GM18520 (cell line): Measurements from ENCODE around the gene RNASE1.
"Not testable (repeated sequence)": the region's sequence is repeated elsewhere in the genome, so short reads cannot be mapped to it uniquely, and the experiment has no call there.

Experiments
- ATAC-seq: cut with Tn5 transposase; IDR thresholded peaks from one replicate; pipeline ENCODE4 v1.9.1; 2021; ENCODE audit not compliant: unreplicated experiment

The RNASE1 gene

DNA sequence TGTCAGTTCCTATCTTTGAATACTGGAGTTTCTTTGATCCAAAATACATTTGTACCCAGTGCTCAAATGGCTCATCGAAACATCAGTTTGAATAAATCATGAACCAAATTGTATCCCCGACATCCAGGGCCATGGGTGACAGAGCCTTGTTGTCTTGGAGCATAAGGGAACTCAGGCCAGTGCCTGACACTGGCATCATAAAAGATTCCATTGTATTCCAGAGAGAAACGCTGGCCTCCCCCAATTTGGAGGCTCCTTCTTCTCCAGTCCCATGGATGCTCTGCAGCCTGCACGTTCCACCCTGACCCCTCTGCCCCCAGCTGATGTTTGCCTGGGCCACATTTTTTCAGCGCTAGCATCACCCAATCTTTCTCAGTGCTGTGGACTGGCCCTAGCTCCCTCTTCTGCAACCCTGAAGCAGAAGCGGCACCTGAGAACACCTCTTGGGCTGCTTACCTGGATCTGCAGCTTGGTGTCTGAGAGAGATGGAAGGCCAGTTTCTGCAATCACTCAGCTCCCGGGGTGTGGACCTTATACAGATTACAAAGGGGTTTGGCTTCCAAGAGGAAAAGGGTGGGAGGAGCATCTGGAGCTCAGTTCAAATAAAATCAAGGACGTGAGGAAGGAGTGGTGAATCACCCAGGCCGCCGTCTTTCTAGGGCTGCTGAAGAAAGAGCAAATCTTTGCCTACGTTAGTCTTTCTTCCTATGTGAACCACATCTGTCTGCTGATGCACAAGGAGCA is at the start of gene RNASE1:
RNASE1 (minus strand) TSS at position 504 of the 744 bp plus-strand sequence. CDS start 776 bp downstream, outside the sequence.
- no peak for ATAC-seq

DNA sequence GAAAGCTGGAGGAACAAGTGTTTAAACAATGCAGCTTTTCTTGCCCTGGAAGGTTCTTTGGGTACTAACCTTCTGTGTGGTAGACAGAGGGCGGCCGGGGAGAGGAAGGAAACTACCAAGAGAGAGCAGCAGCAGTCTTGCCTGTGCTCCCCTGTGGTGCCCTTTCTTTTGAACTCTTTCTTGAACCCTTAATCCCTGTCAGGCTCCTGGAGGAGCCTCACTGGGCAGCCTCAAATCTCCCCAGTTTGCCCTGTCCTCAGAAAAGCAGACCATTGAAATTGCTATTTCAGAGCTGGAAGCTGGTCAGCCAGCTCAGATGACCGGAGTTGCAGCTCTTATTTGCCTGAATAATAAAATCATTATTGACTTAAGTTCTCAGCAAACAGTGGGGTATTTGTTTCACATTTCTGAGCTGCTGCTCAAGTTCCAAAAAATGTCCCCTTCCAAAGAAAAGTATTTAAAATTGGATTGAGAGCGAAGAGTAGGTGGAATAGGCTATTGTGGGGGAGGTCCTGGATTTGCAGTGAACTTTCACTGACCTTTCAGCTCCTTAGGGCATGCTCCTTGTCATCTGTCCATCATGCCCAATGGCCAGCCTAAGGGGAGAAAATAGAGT is 46.4 kb upstream of the RNASE1 start:
- ATAC-seq: no peak

DNA sequence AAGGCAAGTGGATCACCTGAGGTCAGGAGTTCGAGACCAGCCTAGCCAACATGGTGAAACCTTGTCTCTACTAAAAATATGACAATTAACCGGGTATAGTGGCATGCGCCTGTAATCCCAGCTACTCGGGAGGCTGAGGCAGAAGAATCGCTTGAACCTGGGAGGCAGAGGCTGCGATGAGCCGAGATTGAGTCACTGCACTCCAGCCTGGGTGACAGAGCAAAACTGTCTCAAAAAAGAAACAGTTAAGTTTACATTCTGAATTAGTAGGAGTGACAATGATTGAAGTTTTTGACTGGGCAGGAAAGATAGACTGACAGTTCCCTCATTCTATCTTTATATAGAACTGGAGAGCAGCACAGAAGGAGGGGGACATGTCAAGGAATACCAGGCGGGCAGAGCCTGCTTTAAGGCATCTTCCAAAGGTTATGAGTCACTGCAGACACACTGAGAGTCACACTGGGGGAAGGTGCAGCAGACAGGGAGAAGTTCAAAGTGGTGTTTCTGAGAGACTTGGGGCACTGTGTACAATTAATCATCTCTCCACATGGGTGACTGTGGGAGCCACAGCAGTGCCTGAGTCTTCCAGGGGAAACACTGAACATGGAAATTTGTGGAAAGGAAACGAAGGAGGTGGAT is 45.8 kb upstream of the RNASE1 start:
- ATAC-seq: no peak

DNA sequence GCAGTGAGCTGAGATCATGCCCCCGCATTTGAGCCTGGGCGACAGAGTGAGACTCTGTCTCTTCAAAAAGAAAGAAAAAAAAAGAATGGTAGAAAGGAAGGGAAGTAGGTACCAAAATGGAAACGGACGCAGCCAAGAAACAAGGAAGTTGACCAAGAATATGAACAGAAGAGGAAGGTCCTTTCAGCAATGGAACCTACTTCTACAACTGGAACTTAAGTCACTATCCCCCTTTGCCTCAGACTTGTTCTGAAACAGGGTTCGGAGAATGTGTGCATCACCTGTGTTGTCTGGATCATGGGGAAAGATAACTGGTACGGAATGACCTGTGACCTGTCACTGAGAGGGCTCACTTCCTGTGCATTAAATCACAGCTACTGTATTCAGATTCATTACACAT is 43.9 kb upstream of the RNASE1 start:
- ATAC-seq: no peak

DNA sequence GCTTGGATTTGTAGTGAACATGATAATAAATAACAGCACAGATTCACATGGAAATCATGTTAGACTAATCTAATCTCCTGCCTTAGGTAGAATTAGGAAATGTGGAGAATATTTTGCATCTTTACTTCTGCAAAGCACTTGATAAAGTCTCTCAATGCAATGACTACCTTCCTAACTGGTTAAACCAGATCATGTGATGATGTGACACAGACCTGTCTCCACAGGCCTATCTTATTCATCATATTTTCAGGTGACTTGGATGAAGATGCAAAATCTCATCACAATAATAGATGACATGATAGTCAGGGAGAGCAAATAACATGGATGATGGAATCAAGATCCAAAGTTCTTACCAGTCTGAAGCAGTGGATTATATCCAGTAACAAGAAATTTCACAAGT is 38.5 kb upstream of the RNASE1 start:
- ATAC-seq: no peak

DNA sequence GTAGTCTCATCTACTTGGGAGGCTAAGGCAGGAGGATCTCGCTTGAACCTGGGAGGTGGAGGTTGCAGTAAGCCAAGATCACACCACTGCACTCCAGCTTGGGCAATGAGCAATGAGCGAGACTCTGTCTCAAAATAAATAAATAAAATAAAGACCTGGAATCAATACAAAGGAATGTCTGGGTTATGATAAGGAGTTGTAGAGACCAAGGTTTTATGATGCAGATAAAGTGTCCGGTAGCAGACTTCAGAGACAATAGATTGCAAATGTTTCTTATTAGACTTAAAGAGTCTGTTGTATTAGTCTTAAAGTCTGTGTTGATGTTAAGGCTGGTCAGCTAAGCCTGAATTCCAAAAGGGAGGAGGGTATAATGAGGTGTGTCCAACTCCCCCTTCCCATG is 35.2 kb upstream of the RNASE1 start:
- ATAC-seq: no peak

DNA sequence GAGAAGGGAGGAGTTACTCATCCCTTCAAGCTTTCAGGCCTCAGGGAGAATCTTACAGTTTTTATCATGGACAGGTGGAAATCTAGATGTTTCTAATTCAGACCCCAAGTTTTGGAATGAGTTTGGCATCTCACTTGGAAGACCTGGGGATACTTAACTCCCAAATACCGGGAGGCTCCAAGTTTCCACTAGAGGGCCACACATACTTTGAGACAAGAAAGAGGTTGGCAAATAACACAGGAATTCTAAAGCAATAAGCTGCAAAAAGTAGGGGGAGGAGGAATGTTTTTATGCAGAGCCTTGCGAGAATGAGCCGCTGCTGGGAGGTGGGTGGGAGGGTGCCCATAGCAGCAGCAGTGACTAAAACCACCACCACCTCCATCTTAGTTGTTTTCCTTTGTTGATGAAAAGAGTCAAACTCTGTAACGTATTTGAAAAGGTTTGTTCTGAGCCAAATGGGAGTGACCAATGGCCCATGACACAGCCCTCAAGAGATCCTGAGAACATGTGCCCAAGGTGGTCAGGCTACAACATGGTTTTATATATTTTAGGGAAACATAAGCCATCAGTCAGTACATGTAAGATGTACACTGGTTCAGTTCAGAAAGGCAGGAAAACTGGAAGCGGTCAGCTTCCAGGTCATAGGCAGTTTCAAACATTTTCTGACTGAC is 34.2 kb upstream of the RNASE1 start:
- ATAC-seq: no peak

DNA sequence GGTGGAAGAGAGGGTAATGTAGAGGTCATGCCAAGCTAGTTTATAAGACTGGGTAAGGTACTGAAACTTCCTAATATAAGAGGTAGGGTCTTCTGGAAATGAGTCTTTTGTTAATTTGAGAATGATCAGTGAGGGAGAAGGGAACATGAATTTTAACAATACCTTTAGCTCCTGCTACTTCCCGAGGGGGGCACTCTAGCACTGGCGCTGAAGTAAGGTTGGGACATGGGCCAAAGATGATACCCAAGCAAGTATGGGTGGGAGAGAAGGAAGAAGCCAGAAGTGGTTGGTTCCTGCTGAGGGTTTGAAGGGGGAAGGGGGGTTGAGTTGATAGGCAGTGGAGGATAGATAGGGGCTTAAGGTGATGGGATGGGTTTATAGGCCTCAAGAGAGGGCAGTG is 32.3 kb upstream of the RNASE1 start:
- no peak for ATAC-seq

DNA sequence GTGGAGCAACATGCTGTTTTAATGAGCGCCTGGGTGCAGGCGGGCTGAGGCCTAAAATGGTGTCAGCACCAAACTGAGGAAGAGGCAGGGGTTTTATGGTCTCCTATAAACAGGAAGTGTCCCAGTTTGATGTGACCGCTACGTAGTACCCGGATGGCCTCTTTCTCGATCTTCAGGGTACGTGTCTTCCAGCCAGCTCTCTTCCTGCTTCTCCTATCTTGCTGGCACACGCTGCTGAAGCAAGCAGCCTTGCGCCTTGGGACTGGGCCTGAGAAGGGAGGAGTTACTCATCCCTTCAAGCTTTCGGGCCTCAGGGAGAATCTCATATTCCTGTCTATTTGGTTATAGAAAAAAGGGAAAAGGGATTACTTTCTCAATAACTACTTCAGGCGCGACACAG is 28.2 kb upstream of the RNASE1 start:
- ATAC-seq: no peak

DNA sequence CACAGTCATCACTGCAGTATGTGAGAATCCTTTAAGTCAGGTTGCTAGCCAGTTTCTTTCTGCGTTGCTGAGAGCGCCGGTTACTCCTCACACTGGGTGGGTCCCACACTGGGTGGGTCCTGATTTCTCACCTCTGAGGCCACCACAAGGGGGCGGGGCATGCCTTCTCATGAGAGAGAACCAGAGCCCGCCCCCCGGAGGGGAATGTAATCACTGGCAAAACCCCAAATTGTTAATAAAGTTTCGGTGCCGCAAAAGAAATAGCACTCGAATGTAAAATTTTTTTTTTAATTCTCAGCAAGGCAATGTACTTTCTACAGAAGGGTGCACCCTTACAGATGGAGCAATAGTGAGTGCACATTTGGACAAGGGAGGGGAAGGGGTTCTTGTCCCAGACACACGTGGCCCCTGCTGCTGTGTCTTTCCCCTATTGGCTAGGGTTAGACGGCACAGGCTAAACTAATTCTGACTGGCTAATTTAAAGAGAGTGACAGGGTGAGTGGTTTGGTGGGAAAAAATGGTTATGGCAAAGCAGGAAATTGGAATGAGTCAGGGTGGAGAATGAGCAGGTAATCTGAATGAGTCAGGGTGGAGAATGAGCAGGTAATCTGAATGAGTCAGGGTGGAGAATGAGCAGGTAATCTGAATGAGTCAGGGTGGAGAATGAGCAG is 25.5 kb upstream of the RNASE1 start:
- not testable (repeated sequence) for ATAC-seq

DNA sequence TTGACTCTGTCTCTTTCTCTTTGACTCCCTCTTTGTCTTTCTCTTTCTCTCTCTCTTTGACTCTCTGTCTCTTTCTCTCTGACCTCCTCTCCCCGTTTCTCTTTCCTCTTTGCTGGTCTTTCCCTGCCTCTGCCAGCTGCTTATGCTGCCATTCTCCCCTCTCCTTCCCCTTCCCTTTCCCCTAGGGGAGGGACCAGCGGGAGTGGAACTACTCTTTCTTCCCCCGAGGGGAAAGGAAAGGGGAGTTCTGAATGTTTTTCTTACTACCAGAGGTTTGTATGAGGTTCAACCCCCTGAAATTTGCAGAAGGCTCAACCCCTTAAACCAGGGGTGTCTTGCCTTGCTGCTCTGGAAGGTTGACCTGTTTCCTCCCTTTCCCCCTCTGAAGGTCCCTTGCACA is 24.7 kb upstream of the RNASE1 start:
- no peak for ATAC-seq

DNA sequence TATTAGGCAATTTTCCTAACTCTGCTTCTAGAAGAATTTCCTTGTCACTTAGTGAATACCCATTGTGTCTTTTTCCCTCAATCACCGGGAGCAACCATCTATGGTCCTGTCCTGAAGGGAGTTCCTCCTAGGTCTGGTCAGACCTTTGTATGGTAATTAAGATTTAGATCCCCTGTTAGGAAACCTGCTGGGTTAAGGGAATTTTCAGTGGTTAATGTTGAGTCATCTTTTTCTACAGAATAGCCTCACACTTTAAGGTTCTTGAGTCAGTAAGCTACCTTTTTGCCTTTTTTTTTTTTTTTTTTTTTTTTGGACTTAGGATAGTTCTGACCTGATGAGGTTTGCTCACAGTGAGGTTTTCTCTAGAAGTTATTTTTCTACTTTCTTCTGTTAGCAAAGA is 24.0 kb upstream of the RNASE1 start:
- not testable (repeated sequence) for ATAC-seq

DNA sequence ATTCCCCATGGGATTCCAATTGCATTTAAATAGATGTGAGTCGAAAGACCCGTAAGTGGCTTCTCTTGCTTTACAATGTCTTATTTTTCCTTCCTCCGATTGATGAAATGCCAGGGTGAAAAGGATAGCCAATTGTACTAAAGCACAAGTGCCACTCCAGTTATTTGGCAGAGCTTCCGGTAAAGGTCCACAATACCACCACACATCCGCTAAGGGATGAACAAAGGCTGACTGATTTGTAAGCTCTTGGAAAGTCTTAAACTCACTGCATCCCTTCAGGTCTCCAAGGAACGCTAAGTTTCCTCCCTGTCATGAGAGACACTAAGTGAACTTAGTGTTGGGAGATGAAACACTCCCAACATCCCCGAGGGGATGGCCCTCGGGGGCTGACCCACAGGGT is 21.2 kb upstream of the RNASE1 start:
- ATAC-seq: no peak

DNA sequence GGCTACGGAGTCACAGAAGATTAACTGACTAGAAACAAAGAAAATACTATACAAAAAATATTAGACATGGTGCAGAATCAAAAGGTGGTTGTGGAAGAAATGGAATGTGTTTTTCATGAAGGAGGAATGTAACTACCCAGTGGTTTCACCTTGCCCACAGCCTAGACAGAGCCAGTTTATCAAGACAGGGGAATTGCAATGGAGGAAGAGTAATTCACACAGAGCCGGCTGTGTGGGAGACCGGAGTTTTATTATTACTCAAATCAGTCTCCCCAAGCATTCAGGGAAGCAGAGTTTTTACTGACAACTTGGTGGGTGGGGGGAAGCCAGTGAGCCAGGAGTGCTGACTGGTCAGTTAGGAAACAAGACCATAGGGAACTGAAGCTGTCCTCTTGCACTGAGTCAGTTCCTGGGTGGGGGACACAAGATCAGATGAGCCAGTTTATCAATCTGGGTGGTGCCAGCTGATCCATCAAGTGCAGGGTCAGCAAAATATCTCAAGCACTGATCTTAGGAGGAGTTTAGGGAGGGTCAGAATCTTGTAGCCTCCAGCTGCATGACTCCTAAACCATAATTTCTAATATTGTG is 19.0 kb upstream of the RNASE1 start:
- not testable (repeated sequence) for ATAC-seq

DNA sequence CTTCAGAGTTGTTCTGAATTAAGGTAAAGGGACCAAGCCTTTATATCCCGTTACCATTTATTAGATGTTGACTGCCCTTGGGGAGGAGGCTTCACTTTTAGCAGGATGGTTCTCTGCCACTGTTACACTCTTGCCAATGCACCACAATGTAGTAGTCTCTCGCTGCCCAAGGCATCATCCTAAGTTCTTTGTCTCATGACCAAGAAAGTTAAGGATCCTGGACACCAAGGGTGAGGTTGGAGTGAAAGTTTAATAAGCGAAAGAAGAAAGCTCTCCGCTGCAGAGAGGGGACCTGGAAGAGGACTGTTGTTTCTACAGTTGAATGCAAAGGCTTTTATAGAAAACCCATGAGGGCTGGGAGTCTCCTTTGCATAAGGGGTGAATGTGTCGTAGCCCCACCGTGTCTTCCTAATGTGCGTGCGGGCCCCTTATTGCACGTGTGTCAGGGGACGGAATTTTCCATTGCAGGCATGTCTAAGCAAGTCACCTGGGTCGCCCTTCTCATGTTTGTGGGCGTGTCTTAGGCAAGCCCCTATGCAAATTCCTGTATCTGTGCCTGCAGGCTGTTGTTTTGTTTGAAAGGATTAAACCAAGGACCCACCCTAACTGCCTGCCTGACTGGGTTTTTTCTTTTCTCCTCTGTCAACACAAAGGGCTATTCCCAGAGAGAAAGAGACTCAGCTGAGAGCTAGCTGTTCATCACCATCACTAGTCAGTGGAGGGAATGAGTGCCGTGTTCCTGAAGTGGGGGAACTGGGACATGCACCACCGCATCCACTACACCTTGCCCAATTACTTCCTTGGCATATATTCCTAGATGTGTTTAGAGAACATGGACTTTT is 17.6 kb upstream of the RNASE1 start:
- ATAC-seq: no peak

DNA sequence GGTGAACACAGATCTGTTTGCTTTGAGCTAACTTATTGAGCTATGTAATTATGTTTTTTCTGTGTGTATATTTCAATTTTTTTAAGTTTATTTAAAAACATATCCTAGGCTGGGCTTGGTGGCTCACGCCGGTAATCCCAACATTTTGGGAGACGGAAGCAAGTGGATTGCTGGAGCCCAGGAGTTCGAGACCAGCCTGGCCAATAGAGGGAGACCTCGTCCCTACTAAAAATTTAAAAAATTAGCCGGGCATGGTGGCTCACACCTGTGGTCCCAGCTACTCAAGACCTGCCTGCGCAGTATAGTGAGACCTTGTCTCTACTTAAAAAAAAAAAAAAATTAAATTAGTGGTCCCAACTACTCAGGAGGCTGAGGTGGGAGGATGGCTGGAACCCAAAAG is 16.2 kb upstream of the RNASE1 start:
- ATAC-seq: no peak

DNA sequence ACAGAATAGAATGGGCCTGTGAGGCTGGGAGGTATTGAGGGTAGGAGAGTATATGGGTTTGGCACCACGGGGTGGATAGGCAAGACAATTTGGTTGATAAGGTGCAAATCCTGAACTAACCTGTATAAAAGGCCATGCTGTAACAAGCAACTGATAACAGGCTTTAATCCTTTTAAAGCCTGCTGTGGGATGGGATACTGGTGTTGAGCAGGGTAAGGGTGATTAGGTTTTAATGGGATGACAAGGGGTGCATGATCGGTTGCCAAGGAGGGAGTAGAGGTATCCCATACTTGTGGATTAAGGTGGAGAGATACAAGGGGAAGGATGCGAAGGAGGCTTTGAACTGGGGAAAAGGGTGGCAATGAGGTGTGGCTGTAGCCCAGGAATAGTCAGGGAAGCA is 13.3 kb upstream of the RNASE1 start:
- not testable (repeated sequence) for ATAC-seq

DNA sequence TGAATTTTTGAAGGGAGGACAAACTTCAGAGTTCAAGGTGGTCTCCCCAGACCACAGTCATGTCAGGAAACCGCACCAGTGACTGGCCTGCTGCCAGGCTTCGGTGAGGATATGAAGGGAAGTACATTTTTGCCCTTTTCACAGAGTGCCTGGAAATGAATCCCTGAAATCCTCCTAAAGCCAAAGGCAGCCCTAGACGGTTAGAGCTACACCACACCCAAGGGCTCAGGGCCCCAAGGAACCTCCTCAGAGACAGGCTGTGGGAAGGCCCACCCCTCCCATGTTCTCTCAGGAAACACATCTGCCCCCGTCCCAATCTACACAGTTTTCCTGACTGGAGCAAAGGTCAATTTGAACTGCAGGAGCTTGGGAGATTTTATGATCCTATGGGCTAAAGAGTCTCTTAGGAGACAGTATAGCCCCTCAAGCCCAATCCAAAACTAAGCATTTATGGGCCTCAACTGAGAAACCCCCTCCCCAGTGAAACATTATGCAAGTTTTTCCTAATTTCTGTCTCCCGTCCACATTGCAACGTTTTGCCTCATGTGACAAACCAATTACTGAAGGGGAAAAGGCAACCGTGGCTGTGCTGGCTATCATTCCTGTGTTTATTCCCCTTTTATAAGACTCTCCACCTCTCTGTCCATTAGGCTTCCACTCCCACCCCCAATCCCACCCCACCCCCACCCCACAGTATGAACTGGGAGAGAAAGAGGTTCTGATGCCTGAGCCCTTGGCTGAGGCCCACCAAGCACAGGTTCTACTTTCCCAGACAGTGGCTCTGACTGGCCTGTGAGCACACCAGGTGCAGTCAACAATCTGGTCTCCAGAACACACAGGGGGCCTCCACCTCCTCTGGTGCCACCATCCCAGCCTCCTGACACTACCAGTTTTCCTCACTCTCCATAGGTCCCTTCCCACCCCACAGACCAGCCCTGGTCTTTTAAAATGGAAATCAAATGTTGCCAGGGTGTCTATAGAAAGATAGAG is 9.6 kb upstream of the RNASE1 start:
- no peak for ATAC-seq

DNA sequence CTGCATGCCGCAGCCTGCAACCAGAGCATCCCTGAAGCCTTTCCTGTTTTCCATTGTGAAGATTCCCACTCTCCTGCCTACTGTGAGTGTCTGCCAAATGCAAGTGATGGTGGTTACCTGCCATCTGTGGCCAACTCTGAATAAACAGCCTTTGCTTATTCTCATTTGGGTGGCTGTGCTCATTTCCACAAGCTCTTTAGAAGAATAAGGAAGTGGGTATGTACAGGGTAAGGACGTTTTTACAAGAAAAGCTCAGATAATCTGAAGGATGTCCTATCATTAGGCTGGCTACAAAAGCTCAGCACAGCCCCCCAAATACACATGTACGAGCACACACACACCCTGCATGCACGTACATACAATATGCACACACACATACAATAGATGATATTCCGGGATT is 7.3 kb upstream of the RNASE1 start:
- no peak for ATAC-seq
